ENCODE results near the gene GCK.

The GCK gene

GRCh38 chr7:44153948-44154335 is 35.3 kb downstream of the GCK start:
- DNase-seq, result no peak

GRCh38 chr7:44152971-44153947 is 36.0 kb downstream of the GCK start:
- DNase-seq, result no peak

GRCh38 chr7:44151956-44152355 is 37.3 kb downstream of the GCK start:
- no peak for DNase-seq

GRCh38 chr7:44150966-44151941 is 38.0 kb downstream of the GCK start:
- no peak for DNase-seq

- DNase-seq, result no peak
These were observed 38.8 kb downstream of the GCK start for GRCh38 chr7:44150466-44150832.

GRCh38 chr7:44149571-44150465 is 39.4 kb downstream of the GCK start:
- DNase-seq, result no peak

GRCh38 chr7:44148961-44149536 is 40.2 kb downstream of the GCK start:
- DNase-seq, result no peak

GRCh38 chr7:44148166-44148565 is 41.1 kb downstream of the GCK start:
- no peak for DNase-seq

- no peak for DNase-seq
These were observed 41.9 kb downstream of the GCK start for GRCh38 chr7:44147026-44147991.

GRCh38 chr7:44145969-44146911 is 43.0 kb downstream of the GCK start:
- DNase-seq, result peak; percentile 80

- peak; percentile 69 for DNase-seq
These were observed 43.7 kb downstream of the GCK start for GRCh38 chr7:44145479-44145968.

- no peak for DNase-seq
These were observed 44.2 kb downstream of the GCK start for GRCh38 chr7:44144968-44145478.

GRCh38 chr7:44144426-44144967 is 44.7 kb downstream of the GCK start:
- no peak for DNase-seq

- no peak for DNase-seq
These were observed 45.5 kb downstream of the GCK start for GRCh38 chr7:44143646-44144250.

GRCh38 chr7:44142028-44142427 is 47.2 kb downstream of the GCK start:
- DNase-seq, result no peak

- DNase-seq, result no peak
These were observed 47.9 kb downstream of the GCK start, which contains the start of gene MYL7 for GRCh38 chr7:44141221-44141850. Gene MYL7 (minus strand): TSS chr7:44141332. CDS start chr7:44141305, 27 bp downstream.

- no peak for DNase-seq
These were observed 48.9 kb downstream of the GCK start for GRCh38 chr7:44140341-44140740.
